ENCODE results near the gene MYF5. TPM values are rescaled to one million over a fixed set of nuclear protein-coding genes. Genes with fewer than 3 reads are reported as not detected.

MYF5 gene
- total RNA-seq, 4 donors from 2014 or later: 1.7 to 9.3 (median 5.6) TPM

DNA sequence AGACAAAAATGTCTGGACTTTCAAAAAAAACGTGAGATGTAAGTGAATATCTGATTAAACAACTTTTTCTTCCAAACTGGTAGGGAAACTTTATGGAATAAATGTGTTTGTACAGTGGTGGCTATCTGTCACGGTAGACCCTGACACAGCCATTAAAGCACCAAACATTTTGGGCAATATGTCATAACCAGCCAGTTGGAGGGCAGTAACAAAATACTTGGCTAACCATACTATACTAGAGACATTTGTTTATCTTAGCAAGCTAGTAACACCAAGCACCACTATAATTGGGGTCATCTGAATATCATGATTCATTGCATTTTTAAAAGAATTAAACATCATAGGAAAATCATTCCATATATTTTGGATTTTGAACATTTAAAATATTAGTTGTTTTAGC lies 15.3 kb upstream of the MYF5 start:
- intact Hi-C loops (cut with DNase I; ENCODE audit: low total_unique reads): no loop called here
- Histone ChIP-seq H3K27ac (peak overlapping the region; percentile 83 to 98 (median 92)), H3K9me3 (no peaks in the 10 kb centered on the region), H3K4me1 (peaks cover 36 to 42% of the 10 kb centered on the region in 2 donors), H3K27me3 (no peaks in the 10 kb centered on the region), H3K4me3 (peak overlapping the region; percentile 17 to 91 (median 44)), H3K36me3 (no peaks in the 10 kb centered on the region)
- DNase-seq (no peak), ATAC-seq (peak in 1 of 2 donors; percentile 41)
- in situ Hi-C loops (cut with MboI; ENCODE audit: low sequenced_read_pairs in 4 of 4): loop anchor here in 1 of 4 donors (10.0 kb wide), 1 partner anchor 67 kb away; no protein-coding TSS in a partner anchor
- TF ChIP-seq CTCF (IDR thresholded peaks at IDR 0.05 in 4 of 5, conservative IDR thresholded peaks at IDR 0.05 in 1 of 5): no peak

DNA sequence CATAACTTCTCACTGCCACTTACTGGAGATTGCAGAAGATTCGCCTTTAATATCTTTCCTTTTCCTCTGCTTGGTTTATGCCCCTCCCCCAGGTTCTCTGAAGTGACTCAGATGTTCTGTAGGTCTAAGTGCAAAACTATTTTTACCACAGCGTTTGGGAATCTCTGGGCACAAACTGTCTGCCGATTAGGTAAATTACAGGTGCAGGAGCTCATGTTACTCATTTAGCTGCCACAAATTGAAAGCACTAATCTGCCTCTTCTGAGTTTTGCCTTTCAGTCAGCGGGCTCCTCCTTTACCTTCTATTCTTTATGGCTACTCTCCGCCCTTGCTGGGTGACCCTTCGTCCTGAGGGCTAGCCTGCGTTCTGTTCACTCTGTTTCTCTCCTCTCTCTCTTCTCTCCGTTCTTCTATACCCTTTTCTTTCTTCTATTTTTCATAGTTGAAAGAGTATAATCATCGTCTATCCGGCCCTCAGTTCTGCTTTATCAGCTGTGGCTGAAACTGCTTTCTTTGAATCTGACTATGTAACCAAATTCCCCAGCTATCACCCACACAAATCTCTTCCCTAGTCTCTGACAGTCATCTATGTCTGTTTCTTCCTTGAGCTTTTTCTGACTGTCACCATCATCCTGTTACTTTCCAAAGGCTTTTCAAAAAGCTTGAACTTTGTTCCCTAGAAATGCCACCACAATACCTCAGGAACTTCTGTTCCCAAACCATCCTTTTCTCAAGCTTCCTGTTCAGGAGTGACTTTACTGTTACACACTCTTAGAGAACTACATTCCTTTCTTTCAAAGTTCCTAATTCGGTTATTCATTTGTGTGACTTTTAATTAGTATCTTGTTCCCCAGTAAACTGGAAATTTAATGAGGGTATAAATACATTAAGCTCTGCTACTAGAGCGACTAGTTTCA lies 13.6 kb upstream of the MYF5 start:
- DNase-seq: peak; percentile 80
- H3K4me1 ChIP-seq: peaks cover 23 to 25% of the 10 kb centered on the region in 2 donors
- TF ChIP-seq CTCF (IDR thresholded peaks at IDR 0.05 in 4 of 5, conservative IDR thresholded peaks at IDR 0.05 in 1 of 5) (no peak), POLR2A (IDR thresholded peaks at IDR 0.05) (peak; percentile 78 to 89)
- H3K36me3 ChIP-seq: peaks cover 0 to 4% of the 10 kb centered on the region in 2 donors
- no peaks in the 10 kb centered on the region for H3K9me3 ChIP-seq
- no peaks in the 10 kb centered on the region for H3K27me3 ChIP-seq
- intact Hi-C loops (cut with DNase I; ENCODE audit: low total_unique reads): loop anchor here (2.0 kb wide), 1 partner anchor 76 kb away; no protein-coding TSS in a partner anchor
- ATAC-seq: peak; percentile 63 to 77
- peak overlapping the region; percentile 83 to 98 (median 92) for H3K27ac ChIP-seq
- peak overlapping the region; percentile 31 to 91 (median 58) for H3K4me3 ChIP-seq
- in situ Hi-C loops (cut with MboI; ENCODE audit: low sequenced_read_pairs in 4 of 4): loop anchor here in 1 of 4 donors (10.0 kb wide), 1 partner anchor 68 kb away; no protein-coding TSS in a partner anchor

DNA sequence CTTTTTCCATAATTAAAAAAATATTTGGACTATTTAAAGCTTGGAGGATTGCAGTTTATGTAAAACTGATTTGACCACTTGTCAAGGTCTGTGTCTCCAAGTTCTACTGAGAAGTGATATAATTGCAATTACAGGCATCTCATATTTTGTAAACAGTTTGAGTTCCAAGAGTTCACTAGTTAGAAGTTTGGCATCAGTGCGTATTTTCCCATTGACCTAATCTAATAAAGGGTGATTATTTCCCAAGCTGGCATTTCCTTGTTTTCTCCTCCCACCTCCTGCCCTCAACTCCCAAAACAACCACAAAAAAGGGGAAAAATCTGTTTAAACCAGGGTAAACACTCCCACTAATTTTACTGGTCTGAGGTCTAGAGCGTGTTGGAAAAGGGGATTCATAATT lies 12.3 kb upstream of the MYF5 start:
- TF ChIP-seq CTCF (IDR thresholded peaks at IDR 0.05 in 4 of 5, conservative IDR thresholded peaks at IDR 0.05 in 1 of 5) (no peak), POLR2A (IDR thresholded peaks at IDR 0.05) (no peak)
- H3K27ac ChIP-seq: peak overlapping the region; percentile 83 to 98 (median 92)

GRCh38 chr12:80707126-80707829 lies 9.4 kb upstream of the MYF5 start, which contains the start of gene MYF6:
Gene MYF6 (plus strand): TSS chr12:80707634. CDS start chr12:80707720, 86 bp downstream.
- Histone ChIP-seq H3K9me3 (no peaks in the 10 kb centered on the region), H3K27ac (peak within 1 kb of the TSS; percentile 83 to 98 (median 92)), H3K4me1 (peaks cover 7 to 22% of the 10 kb centered on the region in 2 donors), H3K4me3 (peak within 1 kb of the TSS; percentile 59 to 91 (median 71)), H3K36me3 (peaks cover 0 to 19% of the 10 kb centered on the region in 2 donors), H3K27me3 (no peaks in the 10 kb centered on the region)
- ATAC-seq: peak; percentile 67 to 69
- TF ChIP-seq CTCF (IDR thresholded peaks at IDR 0.05 in 4 of 5, conservative IDR thresholded peaks at IDR 0.05 in 1 of 5): no peak
- TF ChIP-seq POLR2A (IDR thresholded peaks at IDR 0.05): peak; percentile 85 to 96
- peak; percentile 62 to 72 for DNase-seq
- intact Hi-C loops (cut with DNase I; ENCODE audit: low total_unique reads): no loop called here
- in situ Hi-C loops (cut with MboI; ENCODE audit: low sequenced_read_pairs in 4 of 4): loop anchor here in 1 of 4 donors (10.0 kb wide), 1 partner anchor 72 kb away; no protein-coding TSS in a partner anchor

More for the DNA sequence above, 12.3 kb upstream of the MYF5 start:
- intact Hi-C loops (cut with DNase I; ENCODE audit: low total_unique reads) (no loop called here), in situ Hi-C loops (cut with MboI; ENCODE audit: low sequenced_read_pairs in 4 of 4) (loop anchor here in 1 of 4 donors (10.0 kb wide), 1 partner anchor 70 kb away; no protein-coding TSS in a partner anchor)
- no peaks in the 10 kb centered on the region for H3K27me3 ChIP-seq
- H3K36me3 ChIP-seq: peaks cover 0 to 15% of the 10 kb centered on the region in 2 donors
- DNase-seq (no peak), ATAC-seq (no peak)
- peaks cover 14 to 15% of the 10 kb centered on the region in 2 donors for H3K4me1 ChIP-seq
- no peaks in the 10 kb centered on the region for H3K9me3 ChIP-seq
- H3K4me3 ChIP-seq: peak overlapping the region; percentile 59 to 91 (median 71)
